Astrocyte (in vitro differentiated cells and primary cell): Measurements from ENCODE around the gene BZW1.

Experiments
- EZH2 ChIP-seq: IDR thresholded peaks from 2 replicates; pipeline ENCODE4 v1.6.1; 2012; ENCODE audit warnings: mild to moderate bottlenecking, low read length, inconsistent platforms; ENCODE audit not compliant: insufficient read depth
- TF ChIP-seq, protein P1 (sequence below): IDR thresholded peaks from 2 replicates; pipeline ENCODE4 v1.5.1; 2011; ENCODE audit warnings: low read depth, mild to moderate bottlenecking, inconsistent platforms, low read length, moderate library complexity; ENCODE audit not compliant: insufficient read depth

DNA sequence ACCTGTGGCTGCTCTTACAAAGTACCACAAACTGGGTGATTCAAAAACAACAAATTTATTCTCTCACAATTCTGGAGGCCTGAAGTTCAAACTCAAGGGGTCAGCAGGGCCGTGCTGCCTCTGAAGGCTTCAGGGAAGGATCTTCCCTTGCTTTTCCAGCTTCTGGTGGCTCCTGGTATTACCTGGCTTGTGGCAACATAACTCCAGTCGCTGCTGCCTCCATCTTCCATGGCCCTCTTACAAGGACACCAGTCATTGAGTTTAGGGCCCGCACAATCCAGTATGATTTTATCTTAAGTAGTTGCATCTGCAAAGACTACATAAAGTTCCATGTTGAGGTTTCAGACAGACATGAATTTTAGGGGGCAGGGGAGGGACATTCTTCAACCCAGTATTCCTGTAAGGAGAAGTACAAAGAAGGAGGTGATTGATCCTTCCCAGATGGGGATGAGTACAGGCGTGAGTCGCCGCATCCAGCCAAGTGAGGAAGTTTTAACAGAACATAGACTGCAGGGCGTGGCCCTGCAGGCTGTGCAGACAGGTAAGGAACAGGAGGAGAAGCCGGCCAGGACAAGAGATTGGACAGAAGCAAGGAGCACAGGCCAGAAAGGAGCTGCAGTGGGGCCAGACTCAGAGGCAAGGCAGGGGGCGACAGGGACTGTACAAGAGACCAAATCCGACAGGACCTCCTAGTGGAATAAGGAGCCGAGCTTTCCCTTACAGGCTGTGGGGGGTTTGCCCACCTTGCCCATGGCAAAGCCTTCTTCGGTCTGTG, 44.4 kb upstream of the BZW1 start:
- TF ChIP-seq, protein P1, sequence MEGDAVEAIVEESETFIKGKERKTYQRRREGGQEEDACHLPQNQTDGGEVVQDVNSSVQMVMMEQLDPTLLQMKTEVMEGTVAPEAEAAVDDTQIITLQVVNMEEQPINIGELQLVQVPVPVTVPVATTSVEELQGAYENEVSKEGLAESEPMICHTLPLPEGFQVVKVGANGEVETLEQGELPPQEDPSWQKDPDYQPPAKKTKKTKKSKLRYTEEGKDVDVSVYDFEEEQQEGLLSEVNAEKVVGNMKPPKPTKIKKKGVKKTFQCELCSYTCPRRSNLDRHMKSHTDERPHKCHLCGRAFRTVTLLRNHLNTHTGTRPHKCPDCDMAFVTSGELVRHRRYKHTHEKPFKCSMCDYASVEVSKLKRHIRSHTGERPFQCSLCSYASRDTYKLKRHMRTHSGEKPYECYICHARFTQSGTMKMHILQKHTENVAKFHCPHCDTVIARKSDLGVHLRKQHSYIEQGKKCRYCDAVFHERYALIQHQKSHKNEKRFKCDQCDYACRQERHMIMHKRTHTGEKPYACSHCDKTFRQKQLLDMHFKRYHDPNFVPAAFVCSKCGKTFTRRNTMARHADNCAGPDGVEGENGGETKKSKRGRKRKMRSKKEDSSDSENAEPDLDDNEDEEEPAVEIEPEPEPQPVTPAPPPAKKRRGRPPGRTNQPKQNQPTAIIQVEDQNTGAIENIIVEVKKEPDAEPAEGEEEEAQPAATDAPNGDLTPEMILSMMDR = no peak
- no peak for TF ChIP-seq EZH2
